Colon (tissue), 2 donors: ENCODE data around the gene GRAP.
"Not testable (repeated sequence)": the region's sequence is repeated elsewhere in the genome, so short reads cannot be mapped to it uniquely, and the experiment has no call there.

Source experiments
- FAIRE-seq: peaks from 2 replicates; lab custom pipeline; 2012; peaks lifted over from hg19 to GRCh38; lab: Jason Lieb, UNC
- donor health status: control.
- donor health status: control.

The GRAP gene

DNA sequence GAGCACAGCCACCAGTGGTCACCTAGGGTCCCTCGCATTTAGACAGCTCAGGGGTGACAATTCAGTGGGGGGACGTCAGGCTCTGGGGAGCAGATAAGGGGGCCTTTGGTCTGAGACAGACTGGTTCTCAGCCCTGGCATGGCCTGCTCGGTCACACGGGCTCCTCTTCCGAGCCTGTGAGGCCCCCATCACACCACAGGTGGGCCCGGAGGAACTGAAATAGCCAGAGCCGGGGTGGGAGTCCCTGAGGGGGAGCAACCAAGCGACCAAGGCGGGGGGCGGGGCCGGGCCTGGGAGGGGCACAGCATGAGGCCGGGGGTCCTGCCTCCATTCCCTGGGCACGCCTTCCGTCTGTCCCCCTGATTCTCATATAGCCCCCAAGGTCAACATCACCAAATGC lies 4.4 kb downstream of the GRAP start:
- FAIRE-seq: not testable (repeated sequence)

DNA sequence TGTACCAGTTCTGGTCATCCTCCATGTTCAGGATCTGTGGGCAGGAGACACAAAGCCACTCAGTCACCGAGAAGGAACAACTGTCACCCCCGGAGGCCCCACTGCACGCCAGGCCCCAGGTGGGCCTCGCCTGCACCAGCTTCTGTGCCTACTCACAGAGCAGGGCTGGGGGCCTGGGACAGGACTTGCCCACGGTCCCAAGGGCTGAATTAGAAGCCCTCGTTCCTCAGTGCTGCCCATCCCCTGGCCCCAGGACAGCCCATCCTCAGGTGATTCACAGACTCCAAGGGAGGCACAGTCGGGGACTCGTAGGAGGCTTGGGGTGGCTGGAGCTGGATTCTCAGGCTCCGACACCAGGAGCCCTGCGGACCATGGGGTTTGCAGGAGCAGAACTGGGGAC lies 4.9 kb downstream of the GRAP start:
- FAIRE-seq: not testable (repeated sequence)

DNA sequence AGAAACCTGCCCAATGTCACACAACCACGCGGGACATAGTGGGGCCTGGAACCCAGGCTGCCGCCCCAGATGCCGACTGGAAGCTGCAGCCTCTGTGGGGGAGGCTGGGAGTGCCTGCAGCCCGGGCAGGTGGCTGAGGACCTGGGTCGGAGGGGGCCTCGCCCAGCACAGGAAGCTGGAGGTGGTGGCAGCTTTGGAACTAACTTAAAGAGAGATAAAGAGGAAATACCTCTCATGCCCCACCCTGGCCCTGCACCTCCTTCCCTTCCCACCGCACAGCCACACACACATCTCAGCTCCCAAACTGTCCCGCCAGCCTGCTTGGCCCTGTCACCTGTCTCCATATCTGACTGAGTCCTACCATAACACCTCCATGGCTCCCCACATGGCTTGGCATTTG lies 6.4 kb downstream of the GRAP start:
- not testable (repeated sequence) for FAIRE-seq

DNA sequence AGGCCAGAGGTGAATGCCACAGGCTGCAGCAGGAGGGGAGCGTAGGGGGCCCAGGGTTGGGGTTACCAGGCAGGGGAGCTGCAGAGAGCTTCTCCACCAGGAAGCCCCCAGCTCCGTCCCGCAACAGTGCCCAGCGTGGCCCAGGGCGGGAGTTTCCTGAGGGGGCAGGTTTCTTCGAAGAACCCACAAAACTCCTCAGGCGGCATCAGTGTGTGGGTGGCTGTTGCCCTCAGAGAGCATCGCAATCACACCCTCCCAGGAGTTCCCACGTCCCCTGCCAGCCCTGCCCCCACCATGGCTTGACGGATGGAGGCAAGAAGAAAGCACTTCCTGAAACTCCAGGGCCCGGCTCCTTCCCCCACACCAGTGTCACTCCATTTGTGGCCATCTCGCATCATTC lies 8.0 kb downstream of the GRAP start:
- not testable (repeated sequence) for FAIRE-seq

DNA sequence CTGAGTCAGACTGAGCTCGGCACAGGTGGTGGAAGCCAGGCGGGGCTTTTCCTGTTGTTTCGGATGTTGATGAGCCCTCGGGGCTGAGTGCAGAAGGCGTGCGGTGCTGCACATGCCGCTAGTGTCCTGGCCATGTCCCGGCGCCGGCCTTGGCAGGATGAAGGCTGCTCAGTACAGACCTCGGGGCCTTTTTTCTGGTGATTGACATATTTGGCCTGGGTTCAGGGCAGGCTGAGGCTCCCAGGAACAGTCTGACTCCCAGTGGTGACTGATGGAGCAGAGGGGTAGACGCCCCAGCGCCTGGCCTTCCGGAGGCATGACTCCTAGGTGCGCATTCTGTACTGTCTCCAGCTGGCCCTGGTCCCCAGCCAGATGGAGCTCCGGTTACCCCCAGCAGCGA lies 8.8 kb downstream of the GRAP start:
- FAIRE-seq: not testable (repeated sequence)

DNA sequence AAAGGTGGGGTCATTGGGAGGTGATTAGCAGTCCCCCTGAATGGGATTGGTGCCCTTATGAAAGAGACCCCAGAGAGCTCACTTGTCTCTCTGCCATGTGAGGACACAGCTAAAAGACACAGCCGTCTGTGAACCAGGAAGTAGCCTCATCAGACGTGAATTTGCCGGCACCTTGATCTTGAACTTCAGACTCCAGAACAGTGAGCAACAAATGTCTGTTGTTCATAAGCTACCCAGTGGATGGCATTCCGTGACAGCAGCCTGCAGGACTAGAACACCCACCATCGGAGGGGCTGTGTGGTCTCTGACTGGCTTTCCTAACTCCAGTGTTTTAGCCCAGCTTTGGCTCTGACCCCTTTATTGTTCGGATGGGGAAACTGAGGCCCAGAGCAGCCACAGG lies 9.2 kb downstream of the GRAP start:
- FAIRE-seq: not testable (repeated sequence)

DNA sequence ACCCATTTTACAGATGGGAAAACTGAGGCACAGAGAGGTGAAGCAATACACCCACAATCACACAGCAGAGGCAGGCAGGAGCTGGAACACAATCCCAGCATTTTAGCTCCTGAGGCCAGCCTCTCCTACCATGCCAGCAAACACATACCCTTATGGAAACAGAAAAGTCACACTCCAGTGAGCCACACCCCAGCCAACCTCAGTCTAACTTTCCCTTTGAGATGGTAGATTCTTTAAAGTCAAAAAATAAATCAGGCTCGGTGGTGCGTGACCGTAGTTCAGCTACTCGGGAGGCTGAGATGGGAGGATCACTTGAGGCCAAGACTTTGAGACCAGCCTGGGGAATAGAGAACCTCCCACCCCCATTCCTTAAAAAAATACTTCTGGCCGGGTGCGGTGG lies 10.6 kb downstream of the GRAP start:
- not testable (repeated sequence) for FAIRE-seq

DNA sequence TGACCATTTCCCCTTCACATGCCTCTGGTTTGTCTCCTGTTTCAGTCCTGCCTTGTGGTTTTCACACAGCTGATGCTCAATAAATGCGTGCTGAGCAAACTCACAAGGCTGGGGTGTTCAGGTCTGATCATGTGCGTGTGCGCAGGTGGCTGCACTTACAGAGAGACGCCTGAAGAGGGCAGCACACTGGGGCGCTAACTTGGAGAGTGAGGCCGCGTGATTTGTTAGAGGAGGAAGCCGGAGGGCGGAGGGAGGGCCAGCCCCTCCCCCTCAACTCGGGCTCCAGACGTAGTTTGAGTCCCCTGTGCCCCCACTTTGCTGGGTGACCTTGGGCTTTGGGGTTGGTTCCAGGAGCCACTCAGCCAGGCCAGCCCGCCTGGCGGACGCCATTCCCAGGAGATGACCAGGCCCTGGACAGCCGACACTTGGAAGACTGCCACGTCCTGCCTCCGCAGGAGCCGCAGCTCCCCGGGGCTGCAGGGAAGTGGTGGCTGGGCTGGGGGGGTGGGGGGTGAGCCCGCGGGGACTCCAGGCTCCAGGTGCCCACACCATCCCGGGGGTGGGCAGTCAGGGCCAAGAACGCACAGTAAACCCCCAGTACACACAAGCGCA lies 14.3 kb downstream of the GRAP start:
- not testable (repeated sequence) for FAIRE-seq

DNA sequence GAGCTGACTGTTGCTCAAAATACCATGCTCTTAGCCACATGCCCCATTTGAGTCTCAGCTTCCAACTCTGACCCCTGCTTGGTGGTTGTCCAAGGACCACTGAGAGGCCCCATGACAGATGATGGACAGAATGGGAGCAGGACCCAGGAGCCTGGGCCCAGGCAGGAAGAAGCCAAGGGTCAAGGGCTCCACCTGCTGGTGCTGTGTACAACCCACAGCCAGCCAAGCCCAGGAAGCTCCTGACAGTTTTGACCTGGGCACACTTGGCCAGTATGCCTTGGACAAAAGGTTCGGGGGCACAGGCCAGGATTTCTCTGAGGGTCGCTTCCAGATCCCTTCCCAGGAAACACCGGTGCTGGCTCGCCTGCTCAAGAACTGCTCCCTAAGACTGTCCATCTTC lies 15.0 kb downstream of the GRAP start:
- not testable (repeated sequence) for FAIRE-seq

DNA sequence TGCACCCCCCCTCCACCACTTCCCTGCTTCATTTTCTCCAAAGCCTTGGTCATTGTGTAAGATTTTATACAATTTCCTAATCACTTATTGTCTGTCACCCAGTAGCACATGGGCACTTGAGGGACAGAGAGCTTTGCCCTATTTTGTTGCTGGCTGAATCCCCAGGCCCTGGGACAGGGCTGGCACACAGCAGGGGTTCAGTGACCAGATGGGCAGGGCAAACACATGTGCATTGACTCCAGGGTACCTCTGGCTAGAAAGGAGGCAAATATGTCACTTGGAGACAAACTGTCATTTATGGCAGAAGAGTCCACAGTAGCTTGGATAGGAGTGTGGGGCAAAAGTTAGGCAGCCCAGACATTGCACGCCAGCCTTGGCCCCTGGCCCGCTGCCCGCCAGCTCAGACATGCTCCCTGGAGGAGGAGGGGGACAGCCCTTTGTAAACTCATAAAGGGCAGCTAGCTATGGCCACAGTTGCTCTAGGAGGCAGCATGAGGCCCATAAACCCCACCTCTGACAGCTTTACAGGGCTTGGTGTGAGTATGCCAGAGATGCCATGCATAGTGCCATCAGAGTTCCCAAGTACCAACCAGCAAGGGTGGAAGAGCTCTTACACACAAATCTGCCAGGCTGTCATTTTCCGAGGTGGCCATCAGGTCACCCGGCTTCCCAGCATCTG lies 15.8 kb downstream of the GRAP start:
- FAIRE-seq: not testable (repeated sequence)

DNA sequence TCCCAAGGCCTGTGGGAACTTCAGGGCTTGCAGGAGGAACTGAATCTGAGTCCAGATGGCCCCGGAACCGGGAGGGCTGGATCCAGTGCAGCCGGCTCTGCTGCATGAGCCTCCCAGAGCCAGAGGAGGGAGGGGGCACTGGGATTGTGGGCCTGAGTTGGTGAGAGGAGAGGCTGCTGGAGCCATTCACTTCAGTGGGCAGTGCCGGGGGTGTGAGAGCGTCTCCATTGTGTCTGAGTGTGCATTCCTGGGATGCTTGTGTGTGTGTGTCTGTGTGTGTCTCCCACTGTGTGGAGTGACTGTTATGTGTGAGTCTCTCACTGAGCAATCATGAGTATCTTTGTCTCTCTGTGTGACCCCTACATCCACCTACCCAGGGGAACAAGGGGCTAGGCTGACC lies 17.0 kb downstream of the GRAP start:
- not testable (repeated sequence) for FAIRE-seq

DNA sequence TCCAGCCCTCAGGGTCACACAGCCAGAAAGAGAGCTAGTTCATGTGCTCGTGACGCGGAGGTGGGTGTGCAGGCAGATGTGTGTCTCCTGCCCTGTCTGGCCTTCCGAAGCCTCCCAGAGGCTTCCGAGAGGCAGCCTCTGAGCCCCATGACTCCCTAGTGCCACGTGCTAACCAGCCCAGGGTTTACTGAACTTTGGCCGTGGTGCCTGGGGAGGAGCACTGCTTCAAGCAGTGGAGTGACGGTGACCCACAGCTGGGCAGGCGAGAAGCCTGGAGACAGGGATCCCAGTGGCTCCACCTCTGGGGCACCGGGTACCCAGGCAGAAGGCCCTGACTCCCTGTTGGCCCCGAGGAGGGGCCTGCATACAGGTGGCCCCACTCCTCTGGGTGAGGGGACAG lies 18.1 kb downstream of the GRAP start:
- FAIRE-seq: not testable (repeated sequence)

DNA sequence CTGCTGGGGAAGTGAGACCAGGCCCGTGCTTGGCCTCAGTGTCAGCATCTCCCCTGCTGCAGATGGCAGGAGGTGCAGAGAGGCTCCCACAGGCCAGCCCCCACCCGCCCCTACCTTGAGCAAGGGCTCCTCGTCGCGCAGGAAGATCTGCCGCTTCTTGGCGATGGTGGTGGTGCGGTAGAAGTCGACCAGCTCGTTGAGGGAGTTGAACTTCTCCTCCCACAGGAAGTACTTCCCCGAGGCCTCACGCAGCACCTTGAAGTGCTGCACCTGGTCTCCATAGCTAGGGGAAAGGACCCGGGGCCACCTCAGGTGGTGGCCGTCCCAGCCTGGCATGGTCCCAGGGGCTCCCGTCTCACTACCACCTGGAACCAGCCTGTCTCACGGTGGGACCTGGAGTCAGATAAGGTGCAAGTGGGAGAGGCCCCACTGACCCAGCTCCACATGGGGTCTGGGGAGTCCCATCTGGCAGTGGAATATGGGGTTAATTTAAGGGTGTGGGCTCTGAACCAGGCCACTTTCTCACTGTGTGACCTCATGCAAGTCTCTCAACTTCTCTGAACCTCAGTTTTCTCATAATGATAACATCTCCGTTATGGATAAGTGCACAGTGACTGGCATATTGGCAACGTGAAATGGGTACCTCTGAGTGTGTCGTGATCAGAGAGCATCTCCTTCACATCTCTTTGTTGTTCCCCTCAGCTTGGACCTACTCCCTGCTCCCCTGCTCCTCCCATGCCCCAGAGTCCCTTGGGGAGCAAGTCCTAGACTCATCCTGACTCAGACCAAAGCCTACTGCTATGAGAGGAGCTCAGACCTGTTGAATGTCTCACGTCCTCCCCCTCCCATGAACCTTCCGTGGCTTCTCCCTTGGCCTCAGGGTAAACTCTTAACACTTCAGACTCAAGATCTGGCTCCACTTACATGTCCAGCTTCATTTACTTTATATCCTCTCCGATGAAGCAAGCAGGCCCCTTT lies 22.4 kb downstream of the GRAP start:
- FAIRE-seq: no peak

DNA sequence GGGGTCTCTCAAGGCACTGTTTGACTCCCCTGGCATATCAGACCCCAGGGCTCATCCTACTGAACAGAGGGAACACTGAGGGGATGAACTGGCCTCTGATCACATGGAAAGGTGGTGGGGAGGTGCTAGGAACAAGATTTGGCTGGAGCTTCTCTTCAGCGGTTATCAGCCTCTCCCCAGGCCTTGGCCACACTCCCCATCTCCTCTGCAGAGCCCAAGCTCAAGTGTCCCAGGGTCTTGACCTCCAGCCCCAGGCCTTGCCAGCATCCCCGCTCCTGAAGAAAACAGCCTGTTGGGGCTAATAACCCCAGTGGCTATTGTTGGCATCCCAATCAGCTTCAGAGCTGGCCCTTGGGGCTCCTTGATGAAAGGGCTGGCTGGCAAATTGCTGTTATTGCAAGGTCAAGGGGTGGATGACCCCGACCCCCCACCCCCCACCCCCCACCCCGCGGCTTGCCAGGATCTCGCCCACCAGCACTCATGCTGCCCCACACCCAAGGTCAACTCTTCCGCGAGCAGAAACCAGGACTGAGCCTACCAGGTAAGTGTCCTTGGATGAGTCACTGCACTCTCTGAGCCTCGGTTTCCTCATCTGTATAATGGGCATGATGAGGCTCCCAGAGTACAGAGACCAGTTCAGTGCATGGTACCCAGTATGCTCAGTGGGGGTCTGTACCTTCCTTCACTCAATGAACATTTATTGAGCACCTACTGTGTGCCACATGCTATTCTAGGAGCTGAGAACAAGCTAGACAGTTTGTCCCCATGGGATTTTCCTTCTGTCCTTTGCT lies 23.4 kb downstream of the GRAP start:
- no peak for FAIRE-seq

DNA sequence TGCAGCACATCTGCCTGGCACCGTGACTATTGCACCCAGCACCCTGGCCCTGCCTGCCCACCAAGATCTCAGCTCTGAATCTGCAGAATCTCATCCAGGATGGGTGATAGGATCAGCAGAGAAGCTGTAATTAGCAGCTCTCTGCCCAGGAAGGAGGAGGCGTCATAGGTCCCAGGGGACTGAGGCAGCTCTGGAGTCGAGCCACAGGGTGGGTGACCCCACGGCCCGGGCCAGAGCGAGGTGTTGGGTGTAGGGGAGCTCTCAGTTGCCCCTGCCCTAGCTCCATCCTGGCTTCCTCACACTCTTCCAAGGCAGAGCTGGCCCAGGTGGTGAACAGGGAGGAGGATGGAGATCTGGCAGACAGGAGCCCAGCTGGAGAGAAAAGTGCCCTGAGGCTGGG lies 24.0 kb downstream of the GRAP start:
- no peak for FAIRE-seq

DNA sequence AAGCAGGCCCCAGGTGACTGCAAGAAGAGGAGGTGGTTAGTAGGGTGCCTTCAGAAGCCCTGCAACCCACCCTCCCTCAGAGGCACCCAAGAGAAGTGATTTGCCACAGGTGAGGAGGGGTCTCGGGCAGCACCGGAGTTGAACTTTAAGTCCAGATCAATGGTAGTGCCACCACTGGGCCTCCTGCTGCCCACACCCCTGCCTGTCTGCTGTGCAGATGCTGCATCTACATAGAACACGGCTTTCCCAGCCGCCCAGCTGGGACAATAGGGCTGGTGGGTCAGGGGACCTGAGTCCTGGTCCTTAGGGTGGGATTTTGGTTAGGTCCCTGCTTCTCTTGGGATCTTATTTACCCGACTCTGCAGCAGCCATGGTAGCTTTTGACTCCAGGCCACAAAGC lies 24.6 kb downstream of the GRAP start:
- no peak for FAIRE-seq

DNA sequence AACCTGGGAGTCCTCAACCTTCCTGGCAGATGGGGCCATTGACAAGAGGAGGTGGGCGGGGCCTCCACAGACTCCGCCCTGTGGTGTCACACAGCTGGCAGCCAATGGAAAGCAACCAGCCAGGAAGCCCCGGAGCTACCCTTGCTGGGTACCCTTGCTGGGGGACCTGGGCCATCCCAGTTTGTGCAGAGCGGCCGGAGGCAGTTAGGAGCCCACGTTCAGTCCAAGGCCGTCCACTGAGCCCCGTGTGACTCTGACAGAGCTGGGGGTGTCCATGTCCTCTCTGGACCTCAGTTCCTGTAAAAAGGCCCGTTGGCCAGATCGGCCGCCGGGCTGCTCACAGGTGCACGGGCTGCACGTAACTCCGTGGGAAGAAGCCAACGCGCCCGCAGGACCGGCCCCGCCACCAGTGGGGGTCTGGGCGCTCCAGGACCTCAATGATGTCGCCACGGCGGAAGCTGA lies 25.1 kb downstream of the GRAP start:
- no peak for FAIRE-seq

DNA sequence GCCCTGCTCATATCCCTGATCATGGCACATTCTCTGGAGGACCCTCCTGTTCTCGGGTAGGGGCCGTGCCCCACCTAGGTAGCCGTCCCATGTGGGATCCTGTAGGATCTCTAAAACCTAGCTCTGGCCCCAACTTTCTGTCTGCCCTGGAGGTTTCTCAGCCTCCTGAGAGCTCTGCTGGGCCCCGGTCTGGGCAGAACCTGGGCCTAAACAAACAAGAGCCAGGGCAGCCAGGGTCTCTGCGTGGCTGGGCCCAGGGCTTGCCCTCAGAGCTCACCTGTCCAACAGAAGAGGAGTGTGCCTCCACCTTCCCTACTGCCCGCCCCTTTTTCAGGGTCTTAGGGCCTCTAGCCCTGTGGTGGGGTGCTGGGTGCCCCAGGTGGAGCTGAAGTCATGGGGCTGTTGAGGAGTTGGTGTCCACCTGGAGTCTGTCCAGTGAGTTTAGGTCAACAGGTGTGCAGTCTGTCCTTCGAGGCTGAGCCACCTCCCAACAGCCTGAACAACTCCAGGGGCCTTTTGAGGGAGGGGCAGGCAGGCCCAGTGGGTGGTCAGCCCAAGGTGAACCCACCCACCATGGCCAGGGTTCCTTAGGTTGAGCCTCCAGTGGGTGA lies 25.6 kb downstream of the GRAP start:
- FAIRE-seq: not testable (repeated sequence)

DNA sequence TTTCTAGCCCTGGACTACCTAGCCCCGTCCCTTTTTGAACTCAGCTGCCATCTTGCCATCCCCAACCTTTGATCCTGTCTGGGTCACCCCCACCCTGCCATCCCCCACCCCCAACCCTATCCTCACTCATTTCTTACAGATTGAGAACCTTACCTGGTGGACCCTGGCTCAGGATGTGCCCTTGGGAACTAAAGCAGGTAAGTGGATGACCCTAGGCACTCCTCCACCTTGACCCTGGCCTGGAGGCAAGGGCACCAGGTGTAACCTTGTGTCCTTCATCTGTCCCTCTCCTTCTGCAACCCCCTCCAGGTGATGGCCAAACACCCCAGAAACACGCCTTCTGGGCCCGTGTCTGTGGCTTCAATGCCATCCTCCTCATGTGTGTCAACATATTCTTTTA lies 26.7 kb downstream of the GRAP start:
- FAIRE-seq: no peak

DNA sequence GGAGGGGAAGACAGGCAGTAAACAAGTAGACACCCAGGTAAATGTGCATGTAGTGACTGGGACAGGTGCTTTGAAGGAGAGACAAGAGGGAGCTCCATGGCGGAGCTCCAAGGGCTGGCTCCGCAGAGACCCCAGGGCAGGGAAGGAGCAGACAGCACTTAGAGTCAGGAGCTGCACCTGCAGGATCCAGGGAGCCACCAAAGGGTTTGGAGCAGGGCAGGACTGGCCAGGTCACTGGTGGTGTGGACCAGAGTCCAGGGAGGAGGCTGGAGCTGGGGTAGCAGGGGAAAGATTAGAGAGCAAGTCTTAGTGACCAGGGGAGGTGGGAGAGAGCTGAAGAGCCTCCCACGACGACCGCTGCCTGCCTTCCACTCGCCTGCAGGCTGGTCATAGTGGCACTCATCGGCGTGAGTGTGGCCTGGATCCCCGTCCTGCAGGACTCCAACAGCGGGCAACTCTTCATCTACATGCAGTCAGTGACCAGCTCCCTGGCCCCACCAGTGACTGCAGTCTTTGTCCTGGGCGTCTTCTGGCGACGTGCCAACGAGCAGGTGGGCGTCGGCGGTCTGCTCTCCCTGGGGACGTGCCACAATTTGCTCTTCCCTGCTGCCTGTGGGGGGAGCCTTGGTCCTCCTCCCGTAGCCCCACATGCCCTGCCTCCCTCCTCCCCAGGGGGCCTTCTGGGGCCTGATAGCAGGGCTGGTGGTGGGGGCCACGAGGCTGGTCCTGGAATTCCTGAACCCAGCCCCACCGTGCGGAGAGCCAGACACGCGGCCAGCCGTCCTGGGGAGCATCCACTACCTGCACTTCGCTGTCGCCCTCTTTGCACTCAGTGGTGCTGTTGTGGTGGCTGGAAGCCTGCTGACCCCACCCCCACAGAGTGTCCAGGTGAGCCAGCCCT lies 27.5 kb downstream of the GRAP start:
- no peak for FAIRE-seq

DNA sequence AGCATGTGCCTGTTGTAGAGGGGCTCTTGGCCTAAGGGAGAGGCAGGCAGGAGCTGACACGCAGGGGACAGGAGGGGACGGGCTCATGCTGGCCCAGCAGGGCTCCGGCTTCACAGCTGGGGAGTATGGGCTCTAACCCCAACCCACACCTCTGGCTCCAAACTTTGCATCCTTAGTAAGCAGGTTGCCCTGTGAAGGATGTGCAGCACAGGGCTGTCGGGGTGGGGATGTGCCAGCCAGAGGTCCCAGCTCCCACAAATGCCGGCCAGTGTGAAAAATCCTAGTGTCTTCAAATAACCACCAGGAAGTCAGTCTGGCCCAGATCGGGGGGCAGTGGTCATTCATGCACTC lies 28.2 kb downstream of the GRAP start:
- no peak for FAIRE-seq
